ENCODE measurements around the gene ANKS3. TPM values are rescaled to one million over a fixed set of nuclear protein-coding genes. Genes with fewer than 3 reads are reported as not detected.

The ANKS3 gene
- total RNA-seq, 4 donors from 2014 or later = 10.4 to 28.8 (median 17.4) TPM

GRCh38 chr16:4718466-4718865, 15.6 kb downstream of the ANKS3 start:
- intact Hi-C loops (cut with DNase I; ENCODE audit: low total_unique reads) = no loop called here
- TF ChIP-seq POLR2A (IDR thresholded peaks at IDR 0.05) (no peak), CTCF (IDR thresholded peaks at IDR 0.05) (no peak)
- 69 to 73% methylated on average over 5 of the region's 5 CpGs for WGBS, 2 donors
- no peak for DNase-seq (ENCODE audit: low spot score in 2 of 2)
- H3K4me3 ChIP-seq (ENCODE audit: low read depth, poor library complexity, severe bottlenecking) = no peak overlapping the region

- no peak overlapping the region for H3K4me3 ChIP-seq (ENCODE audit: low read depth, poor library complexity, severe bottlenecking)
- WGBS, 2 donors = 79 to 85% methylated on average over 2 of the region's 2 CpGs
- DNase-seq (ENCODE audit: low spot score in 2 of 2) = no peak
- intact Hi-C loops (cut with DNase I; ENCODE audit: low total_unique reads) = no loop called here
- no peak for TF ChIP-seq CTCF (IDR thresholded peaks at IDR 0.05)
- no peak for TF ChIP-seq POLR2A (IDR thresholded peaks at IDR 0.05)
These were observed 19.1 kb downstream of the ANKS3 start for GRCh38 chr16:4714996-4715395.

GRCh38 chr16:4713663-4714501, 20.2 kb downstream of the ANKS3 start:
- TF ChIP-seq CTCF (IDR thresholded peaks at IDR 0.05) (no peak), POLR2A (IDR thresholded peaks at IDR 0.05) (no peak)
- no peak overlapping the region for H3K4me3 ChIP-seq (ENCODE audit: low read depth, poor library complexity, severe bottlenecking)
- 88 to 91% methylated on average over 18 of the region's 18 CpGs for WGBS, 2 donors
- DNase-seq (ENCODE audit: low spot score in 2 of 2) = no peak
- intact Hi-C loops (cut with DNase I; ENCODE audit: low total_unique reads) = no loop called here

- TF ChIP-seq CTCF (IDR thresholded peaks at IDR 0.05) = no peak
- TF ChIP-seq POLR2A (IDR thresholded peaks at IDR 0.05) = no peak
- intact Hi-C loops (cut with DNase I; ENCODE audit: low total_unique reads) = no loop called here
- no peak overlapping the region for H3K4me3 ChIP-seq (ENCODE audit: low read depth, poor library complexity, severe bottlenecking)
- DNase-seq (ENCODE audit: low spot score in 2 of 2) = no peak
- WGBS, 2 donors = 95 to 97% methylated on average over 4 of the region's 4 CpGs
These were observed 24.6 kb downstream of the ANKS3 start for GRCh38 chr16:4709481-4709880.

GRCh38 chr16:4706871-4707270, 27.2 kb downstream of the ANKS3 start:
- intact Hi-C loops (cut with DNase I; ENCODE audit: low total_unique reads) = no loop called here
- TF ChIP-seq POLR2A (IDR thresholded peaks at IDR 0.05) (no peak), CTCF (IDR thresholded peaks at IDR 0.05) (no peak)
- DNase-seq (ENCODE audit: low spot score in 2 of 2) = no peak
- WGBS, 2 donors = 82 to 86% methylated on average over 7 of the region's 7 CpGs
- no peak overlapping the region for H3K4me3 ChIP-seq (ENCODE audit: low read depth, poor library complexity, severe bottlenecking)

GRCh38 chr16:4704913-4705312, 29.2 kb downstream of the ANKS3 start:
- TF ChIP-seq POLR2A (IDR thresholded peaks at IDR 0.05) (no peak), CTCF (IDR thresholded peaks at IDR 0.05) (no peak)
- no peak for DNase-seq (ENCODE audit: low spot score in 2 of 2)
- intact Hi-C loops (cut with DNase I; ENCODE audit: low total_unique reads) = no loop called here
- WGBS, 2 donors = 92 to 94% methylated on average over 14 of the region's 14 CpGs
- no peak overlapping the region for H3K4me3 ChIP-seq (ENCODE audit: low read depth, poor library complexity, severe bottlenecking)
